Transverse colon (tissue), 4 donors: ENCODE measurements around the gene PREX1.

ENCODE experiments used
- CTCF ChIP-seq, 5 experiments: fragments of 200-600 bp in 3 of 5; fragments of 450-650 bp in 2 of 5; sonication (generic) in 3 of 5; IDR thresholded peaks; 1 replicate in 2 of 5; 2 replicates in 3 of 5; pipeline ENCODE4 v1.5.1; 2016 to 2017; ENCODE audit warnings: antibody characterized with exemption in 5 of 5, inconsistent platforms in 3 of 5, mild to moderate bottlenecking in 2 of 5, moderate library complexity in 1 of 5
- EP300 ChIP-seq: sonication (generic); formaldehyde crosslinking; IDR thresholded peaks from one replicate; pipeline ENCODE4 v1.6.1; 2017; ENCODE audit warnings: antibody characterized with exemption, low read depth
- POLR2A ChIP-seq: fragments of 450-650 bp; IDR thresholded peaks from one replicate; pipeline ENCODE4 v1.6.1; 2016; ENCODE audit warnings: antibody characterized with exemption, mild to moderate bottlenecking, moderate library complexity
- POLR2AphosphoS5 ChIP-seq, 3 donors: sonication (generic); formaldehyde crosslinking; IDR thresholded peaks; one replicate each; pipeline ENCODE4 v1.6.1; 2016; ENCODE audit warnings: antibody characterized with exemption in 3 of 3

GRCh38 chr20:48786951-48787705 is 40.7 kb downstream of the PREX1 start:
- TF ChIP-seq CTCF (IDR thresholded peaks at IDR 0.05) (no peak), POLR2A (no peak), POLR2AphosphoS5 (IDR thresholded peaks at IDR 0.05) (no peak), EP300 (no peak)
